Ureter (tissue), 1 donor: ENCODE data around the gene OAS1. TPM values are rescaled to one million over a fixed set of nuclear protein-coding genes. Genes with fewer than 3 reads are reported as not detected.
"Not testable (repeated sequence)": the region's sequence is repeated elsewhere in the genome, so short reads cannot be mapped to it uniquely, and the experiment has no call there.

Source experiments
- DNase-seq: peaks from one replicate; pipeline ENCODE4 v3.0.0-alpha.2; 2020; ENCODE audit warnings: low spot score
- total RNA-seq: library from RNA; stranded (reverse); gene quantifications from one replicate; pipeline ENCODE4 v1.2.4, GENCODE V29; 2023
- donor health status: DM: yes; HTN: yes; CAD: no.

OAS1 gene
- total RNA-seq, 1 donor from 2014 or later = 48.4 TPM

- DNase-seq = no peak
These were observed 30.2 kb downstream of the OAS1 start for GRCh38 chr12:112936927-112937326.

GRCh38 chr12:112937741-112938719 is 31.3 kb downstream of the OAS1 start, which contains the start of gene OAS3:
Gene OAS3, plus strand, starts transcription at chr12:112938474. Its CDS starts 57 bp downstream, at chr12:112938531.
- peak; percentile 86 for DNase-seq

GRCh38 chr12:112938751-112939150 is 32.0 kb downstream of the OAS1 start:
- no peak for DNase-seq

- DNase-seq = no peak
These were observed 33.1 kb downstream of the OAS1 start for GRCh38 chr12:112939761-112940381.

GRCh38 chr12:112941528-112942335 is 35.0 kb downstream of the OAS1 start:
- no peak for DNase-seq

- DNase-seq = no peak
These were observed 35.8 kb downstream of the OAS1 start for GRCh38 chr12:112942572-112942971.

- DNase-seq = no peak
These were observed 37.4 kb downstream of the OAS1 start for GRCh38 chr12:112944024-112944690.

GRCh38 chr12:112945515-112945914 is 38.8 kb downstream of the OAS1 start:
- DNase-seq = no peak

- DNase-seq = no peak
These were observed 39.7 kb downstream of the OAS1 start for GRCh38 chr12:112946236-112947000.

- no peak for DNase-seq
These were observed 40.6 kb downstream of the OAS1 start for GRCh38 chr12:112947314-112947713.

GRCh38 chr12:112947761-112948160 is 41.0 kb downstream of the OAS1 start:
- DNase-seq = no peak

GRCh38 chr12:112948806-112949205 is 42.0 kb downstream of the OAS1 start:
- no peak for DNase-seq

GRCh38 chr12:112950701-112951100 is 43.9 kb downstream of the OAS1 start:
- DNase-seq = no peak

GRCh38 chr12:112957125-112957524 is 50.4 kb downstream of the OAS1 start:
- DNase-seq = not testable (repeated sequence)

- DNase-seq = no peak
These were observed 54.3 kb downstream of the OAS1 start for GRCh38 chr12:112961074-112961473.

- no peak for DNase-seq
These were observed 54.8 kb downstream of the OAS1 start for GRCh38 chr12:112961536-112961935.

- no peak for DNase-seq
These were observed 55.8 kb downstream of the OAS1 start for GRCh38 chr12:112962561-112962960.

GRCh38 chr12:112963227-112963861 is 56.6 kb downstream of the OAS1 start:
- no peak for DNase-seq

GRCh38 chr12:112964067-112964670 is 57.4 kb downstream of the OAS1 start:
- DNase-seq = no peak

- DNase-seq = no peak
These were observed 58.2 kb downstream of the OAS1 start for GRCh38 chr12:112964915-112965314.
